Mammary epithelial cell (primary cell): ENCODE measurements around the gene FAM53B.

Source experiments
- EZH2 ChIP-seq: IDR thresholded peaks from 2 replicates; pipeline ENCODE4 v1.6.1; 2012; ENCODE audit warnings: low read length, inconsistent platforms, borderline replicate concordance
- TF ChIP-seq, protein P1 (sequence below), 2 donors: IDR thresholded peaks in 1 of 2; conservative IDR thresholded peaks in 1 of 2; 2 replicates each; pipeline ENCODE4 v1.5.1; 2011 to 2012; ENCODE audit warnings: inconsistent platforms in 2 of 2, low read length in 2 of 2, mild to moderate bottlenecking in 2 of 2, control low read depth in 1 of 2, low read depth in 1 of 2; ENCODE audit not compliant: insufficient read depth in 1 of 2; ENCODE audit errors: extremely low read depth in 1 of 2

DNA sequence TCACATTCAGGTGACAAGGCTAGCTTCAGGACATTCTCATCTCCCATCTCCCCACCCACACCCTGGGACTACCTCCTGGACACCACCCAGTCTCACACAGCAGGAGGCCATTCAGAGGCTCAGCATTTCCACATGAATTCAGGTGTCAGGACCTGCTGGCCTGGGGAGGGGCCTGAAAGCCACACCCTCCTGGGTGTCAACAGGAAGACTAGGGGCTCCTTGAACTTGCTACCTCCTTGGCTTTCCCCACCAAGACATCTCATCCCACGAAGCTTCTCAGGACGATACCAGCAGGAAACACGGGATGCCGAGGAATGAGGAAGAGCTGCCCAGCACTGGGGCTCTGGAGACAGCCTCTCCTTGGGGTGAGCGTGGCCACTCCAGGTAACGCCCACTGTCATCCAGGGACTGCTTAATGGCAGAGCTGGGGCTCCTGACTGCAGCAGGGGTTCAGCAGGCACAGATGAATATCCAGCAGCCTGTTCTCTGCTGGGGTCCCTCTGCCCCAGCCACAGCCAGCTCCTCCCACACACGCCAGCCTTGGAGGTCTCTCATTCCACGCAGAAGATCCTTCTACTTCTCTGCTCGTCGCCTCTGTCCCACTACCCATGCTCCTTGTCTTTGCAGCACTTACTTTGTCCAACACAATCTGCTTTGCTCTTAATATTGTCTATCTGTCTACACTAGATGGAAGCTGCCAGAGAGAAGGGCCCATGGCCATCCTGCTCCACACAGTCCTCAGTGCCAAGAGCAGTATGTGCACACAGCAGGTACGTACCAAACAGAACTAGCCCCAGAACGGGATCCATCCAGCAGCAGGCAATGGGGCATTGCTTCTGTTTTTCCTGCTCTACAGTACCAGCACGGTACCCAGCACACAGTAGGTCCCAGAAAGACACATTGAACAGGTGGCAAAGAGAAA is 88.7 kb downstream of the FAM53B start:
- TF ChIP-seq EZH2: no peak
- TF ChIP-seq, protein P1, sequence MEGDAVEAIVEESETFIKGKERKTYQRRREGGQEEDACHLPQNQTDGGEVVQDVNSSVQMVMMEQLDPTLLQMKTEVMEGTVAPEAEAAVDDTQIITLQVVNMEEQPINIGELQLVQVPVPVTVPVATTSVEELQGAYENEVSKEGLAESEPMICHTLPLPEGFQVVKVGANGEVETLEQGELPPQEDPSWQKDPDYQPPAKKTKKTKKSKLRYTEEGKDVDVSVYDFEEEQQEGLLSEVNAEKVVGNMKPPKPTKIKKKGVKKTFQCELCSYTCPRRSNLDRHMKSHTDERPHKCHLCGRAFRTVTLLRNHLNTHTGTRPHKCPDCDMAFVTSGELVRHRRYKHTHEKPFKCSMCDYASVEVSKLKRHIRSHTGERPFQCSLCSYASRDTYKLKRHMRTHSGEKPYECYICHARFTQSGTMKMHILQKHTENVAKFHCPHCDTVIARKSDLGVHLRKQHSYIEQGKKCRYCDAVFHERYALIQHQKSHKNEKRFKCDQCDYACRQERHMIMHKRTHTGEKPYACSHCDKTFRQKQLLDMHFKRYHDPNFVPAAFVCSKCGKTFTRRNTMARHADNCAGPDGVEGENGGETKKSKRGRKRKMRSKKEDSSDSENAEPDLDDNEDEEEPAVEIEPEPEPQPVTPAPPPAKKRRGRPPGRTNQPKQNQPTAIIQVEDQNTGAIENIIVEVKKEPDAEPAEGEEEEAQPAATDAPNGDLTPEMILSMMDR (conservative IDR thresholded peaks at IDR 0.05 in 1 of 2, IDR thresholded peaks at IDR 0.05 in 1 of 2; ENCODE audit: extremely low read depth in 1 of 2, insufficient read depth in 1 of 2, low read depth in 1 of 2, low read length in 2 of 2): no peak
